OCI-LY7 (cell line): ENCODE data around the gene TAF1L. TPM values are rescaled to one million over a fixed set of nuclear protein-coding genes. Genes with fewer than 3 reads are reported as not detected.
"Not testable (repeated sequence)": the region's sequence is repeated elsewhere in the genome, so short reads cannot be mapped to it uniquely, and the experiment has no call there.

Source experiments
- BruUV-seq: library from RNA; stranded (reverse); fragments of 400-500 nt; replicated peaks from 2 replicates; lab custom pipeline; 2021; lab: Mats Ljungman, UMichigan
- CTCF ChIA-PET: fragments of 300-600 bp; sonication (Branson Sonifier 250); formaldehyde crosslinking; loops from one replicate; lab custom pipeline; 2022; ENCODE audit warnings: antibody characterized with exemption; ENCODE audit not compliant: unreplicated experiment; lab: Charles Lee
- POLR2A ChIA-PET: fragments of 300-600 bp; sonication (Branson Sonifier 250); formaldehyde crosslinking; loops from one replicate; lab custom pipeline; 2022; ENCODE audit warnings: antibody characterized with exemption; lab: Charles Lee
- DNase-seq: peaks from one replicate; pipeline ENCODE4 v3.0.0-alpha.2; 2015; ENCODE audit warnings: low spot score
- H2AFZ ChIP-seq: fragments of 200-600 bp; sonication (generic), shearing (Covaris generic); 2 replicates; pipeline ENCODE4 v1.6.1; 2014; ENCODE audit warnings: mild to moderate bottlenecking, antibody characterized with exemption, low read length, moderate library complexity
- H3K27ac ChIP-seq: fragments of 200-600 bp; sonication (generic); 2 replicates; pipeline ENCODE4 v1.5.1; 2014; ENCODE audit warnings: mixed run types, low read depth, mild to moderate bottlenecking, moderate library complexity, low read length, inconsistent platforms; ENCODE audit not compliant: poor library complexity, severe bottlenecking
- H3K36me3 ChIP-seq: fragments of 200-600 bp; sonication (generic); 2 replicates; pipeline ENCODE4 v1.6.1; 2014; ENCODE audit warnings: mild to moderate bottlenecking, antibody characterized with exemption, low read length, moderate library complexity, mixed read lengths; ENCODE audit not compliant: insufficient read depth
- H3K4me1 ChIP-seq: fragments of 200-600 bp; sonication (generic); 2 replicates; pipeline ENCODE4 v1.5.1; 2014; ENCODE audit warnings: mild to moderate bottlenecking, low read length; ENCODE audit not compliant: insufficient read depth, poor library complexity, severe bottlenecking
- H3K4me2 ChIP-seq: fragments of 200-600 bp; sonication (generic); 2 replicates; pipeline ENCODE4 v1.6.1; 2014; ENCODE audit warnings: mild to moderate bottlenecking, low read length
- H3K4me3 ChIP-seq: fragments of 200-600 bp; sonication (generic); 2 replicates; pipeline ENCODE4 v1.5.1; 2014; ENCODE audit warnings: mild to moderate bottlenecking, low read depth, low read length; ENCODE audit not compliant: poor library complexity, severe bottlenecking
- H3K79me2 ChIP-seq: fragments of 200-600 bp; sonication (generic); 2 replicates; pipeline ENCODE4 v1.6.1; 2016; ENCODE audit warnings: low read depth, mild to moderate bottlenecking, low read length, moderate library complexity, mixed read lengths; ENCODE audit not compliant: insufficient read depth
- H3K9me2 ChIP-seq: fragments of 200-600 bp; sonication (generic); 2 replicates; pipeline ENCODE4 v1.6.1; 2016; ENCODE audit warnings: mild to moderate bottlenecking, low read length, mixed read lengths; ENCODE audit not compliant: insufficient read depth
- H3K9me3 ChIP-seq: fragments of 200-600 bp; sonication (generic); 2 replicates; pipeline ENCODE4 v1.6.1; 2014; ENCODE audit warnings: mild to moderate bottlenecking, mixed run types, low read length, mixed read lengths
- H4K20me1 ChIP-seq: fragments of 200-600 bp; sonication (generic); 2 replicates; pipeline ENCODE4 v1.6.1; 2014; ENCODE audit warnings: mild to moderate bottlenecking, antibody characterized with exemption, low read length, moderate library complexity, mixed read lengths; ENCODE audit not compliant: insufficient read depth
- EZH2phosphoT487 ChIP-seq: fragments of 200-600 bp; sonication (generic); IDR thresholded peaks from 2 replicates; pipeline ENCODE4 v1.6.1; 2018; ENCODE audit warnings: low read depth, borderline replicate concordance, mild to moderate bottlenecking, mixed run types, antibody characterized with exemption, low read length, moderate library complexity, mixed read lengths
- intact Hi-C: fragments of 100-400 bp; cut with micrococcal nuclease; formaldehyde crosslinking; loops from one replicate; pipeline ENCODE4 v1.10.0; 2022; ENCODE audit not compliant: unreplicated experiment
- total RNA-seq, 2 experiments: library from RNA; depleted of rRNA in 1 of 2; stranded (reverse); fragments of >200 nt in 1 of 2; shearing (Covaris generic) in 1 of 2; gene quantifications; 2 replicates each; pipeline ENCODE4 v1.2.3, GENCODE V29; 2014 to 2022
- TF ChIP-seq, protein P1 (sequence below): fragments of 200-600 bp; sonication (generic); conservative IDR thresholded peaks from 2 replicates; pipeline ENCODE4 v1.5.1; 2014; ENCODE audit warnings: mild to moderate bottlenecking, antibody characterized with exemption, low read length, moderate library complexity, mixed read lengths

The TAF1L gene
- total RNA-seq, 2 experiments from 2014 or later, result 0.06 TPM; not detected in 1

DNA sequence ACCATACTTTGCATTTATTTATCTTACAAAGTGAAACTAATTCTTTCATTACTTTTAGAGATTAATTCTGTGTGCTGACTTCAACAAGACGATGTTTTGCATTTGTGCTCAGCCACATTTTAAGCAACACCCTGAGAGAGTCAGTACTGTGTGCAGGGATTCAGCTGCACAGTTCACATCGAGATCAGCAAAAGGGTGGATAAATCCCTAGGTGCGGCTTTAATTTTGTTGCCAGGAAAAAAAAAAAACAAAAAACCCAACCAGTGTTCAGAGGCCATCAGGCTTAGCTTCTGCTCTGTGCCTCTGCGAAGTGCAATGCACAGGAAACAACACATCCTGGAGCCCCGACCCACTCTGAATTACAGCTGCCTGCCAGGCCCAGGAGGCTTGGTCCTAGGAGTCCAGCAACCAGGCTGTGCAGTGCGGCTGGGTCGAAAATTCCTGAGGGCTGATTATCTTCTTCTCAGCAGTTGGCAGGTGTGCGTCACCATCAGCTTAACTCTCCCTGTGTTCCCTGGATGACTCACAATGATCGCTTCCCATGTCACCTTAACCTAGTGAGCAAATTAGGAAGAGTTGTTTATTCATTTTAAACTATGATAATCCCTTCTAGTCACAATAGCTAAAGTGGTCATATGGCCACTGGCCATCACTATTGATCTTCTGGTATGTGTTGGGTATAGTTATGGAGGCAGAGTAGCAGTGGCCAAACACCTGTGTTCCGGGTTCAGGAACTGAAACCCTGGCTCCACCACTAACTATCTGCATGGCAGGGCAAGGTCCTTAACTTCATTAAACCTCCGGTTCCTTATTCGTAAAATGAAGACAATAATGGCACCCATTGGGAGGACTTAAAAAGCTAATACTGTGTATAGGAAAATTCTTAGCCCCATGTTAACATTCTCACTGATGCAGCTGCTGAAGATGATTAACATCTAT is 31.3 kb downstream of the TAF1L start:
- intact Hi-C loops, result loop anchor here (2.0 kb wide), 1 partner anchor 53 kb away; no protein-coding TSS in a partner anchor
- Histone ChIP-seq H3K4me3 (peak overlapping the region; percentile 50), H4K20me1 (no peaks in the 10 kb centered on the region), H2AFZ (peak overlapping the region; percentile 97), H3K79me2 (no peaks in the 10 kb centered on the region), H3K9me2 (no peaks in the 10 kb centered on the region), H3K36me3 (no peaks in the 10 kb centered on the region), H3K4me2 (peak overlapping the region; percentile 69), H3K27ac (peak overlapping the region; percentile 64), H3K4me1 (peaks cover 46% of the 10 kb centered on the region), H3K9me3 (peaks cover 8% of the 10 kb centered on the region; the same call in 1 of the 2 replicates)
- peak; percentile 85 for DNase-seq
- ChIA-PET POLR2A (interaction anchor here (0.7 to 3.3 kb wide), 12 partner anchors 10 to 396 kb away, joined by 3 to 15 read pairs (median 4); partner anchors contain the start of gene NDUFB6), CTCF (interaction anchor here (1.1 kb wide), 2 partner anchors 15 to 23 kb away, joined by 3 to 4 read pairs; no protein-coding TSS in a partner anchor)
- BruUV-seq, result no TSS peak
- TF ChIP-seq, protein P1, sequence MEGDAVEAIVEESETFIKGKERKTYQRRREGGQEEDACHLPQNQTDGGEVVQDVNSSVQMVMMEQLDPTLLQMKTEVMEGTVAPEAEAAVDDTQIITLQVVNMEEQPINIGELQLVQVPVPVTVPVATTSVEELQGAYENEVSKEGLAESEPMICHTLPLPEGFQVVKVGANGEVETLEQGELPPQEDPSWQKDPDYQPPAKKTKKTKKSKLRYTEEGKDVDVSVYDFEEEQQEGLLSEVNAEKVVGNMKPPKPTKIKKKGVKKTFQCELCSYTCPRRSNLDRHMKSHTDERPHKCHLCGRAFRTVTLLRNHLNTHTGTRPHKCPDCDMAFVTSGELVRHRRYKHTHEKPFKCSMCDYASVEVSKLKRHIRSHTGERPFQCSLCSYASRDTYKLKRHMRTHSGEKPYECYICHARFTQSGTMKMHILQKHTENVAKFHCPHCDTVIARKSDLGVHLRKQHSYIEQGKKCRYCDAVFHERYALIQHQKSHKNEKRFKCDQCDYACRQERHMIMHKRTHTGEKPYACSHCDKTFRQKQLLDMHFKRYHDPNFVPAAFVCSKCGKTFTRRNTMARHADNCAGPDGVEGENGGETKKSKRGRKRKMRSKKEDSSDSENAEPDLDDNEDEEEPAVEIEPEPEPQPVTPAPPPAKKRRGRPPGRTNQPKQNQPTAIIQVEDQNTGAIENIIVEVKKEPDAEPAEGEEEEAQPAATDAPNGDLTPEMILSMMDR, result no peak
- TF ChIP-seq EZH2phosphoT487, result no peak

DNA sequence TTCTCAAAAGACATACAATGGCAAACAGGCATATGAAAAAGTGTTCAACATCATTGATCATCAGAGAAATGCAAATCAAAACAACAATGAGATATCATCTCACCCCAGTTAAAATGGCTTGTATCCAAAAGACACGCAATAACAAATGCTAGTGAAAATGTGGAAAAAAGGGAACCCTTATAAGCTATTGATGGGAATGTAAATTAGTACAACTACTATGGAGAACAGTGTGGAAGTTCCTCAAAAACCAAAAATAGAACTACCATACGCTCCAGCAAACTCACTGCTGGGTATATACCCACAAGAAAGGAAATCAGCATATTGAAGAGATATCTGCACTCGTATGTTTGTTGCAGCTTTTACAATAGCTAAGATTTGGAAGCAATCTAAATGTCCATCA is 36.4 kb downstream of the TAF1L start:
- intact Hi-C loops, BruUV-seq, H3K27ac ChIP-seq, H2AFZ ChIP-seq, H3K4me2 ChIP-seq, DNase-seq, H4K20me1 ChIP-seq, H3K79me2 ChIP-seq, H3K9me2 ChIP-seq, H3K4me3 ChIP-seq, H3K9me3 ChIP-seq, H3K36me3 ChIP-seq: not testable (repeated sequence)
- ChIA-PET CTCF (interaction anchor here (0.8 kb wide), 1 partner anchor 18 kb away, joined by 3 read pairs; no protein-coding TSS in a partner anchor), POLR2A (interaction anchor here (0.7 to 0.9 kb wide), 2 partner anchors 9 to 501 kb away, joined by 3 to 5 read pairs; no protein-coding TSS in a partner anchor)
- peaks cover 34% of the 10 kb centered on the region for H3K4me1 ChIP-seq

DNA sequence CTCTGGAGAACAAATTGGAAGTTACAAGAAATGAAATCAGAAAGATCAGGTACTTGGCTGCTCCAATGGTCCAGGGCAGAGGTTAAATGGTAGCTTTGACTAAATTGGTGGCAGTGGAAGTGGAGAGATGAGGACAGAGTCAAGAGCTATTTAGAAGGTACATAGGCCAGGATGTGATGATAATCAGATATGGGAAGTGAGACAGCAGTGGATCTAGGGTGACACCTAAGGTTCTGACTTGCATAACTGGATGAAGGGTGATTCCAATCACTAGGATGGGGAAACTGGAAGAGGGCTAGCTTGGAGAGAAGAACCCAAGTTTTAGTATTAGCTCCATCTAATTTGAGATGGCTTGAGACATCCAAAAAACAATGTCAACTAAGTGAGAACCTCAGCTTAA is 38.5 kb downstream of the TAF1L start:
- TF ChIP-seq, protein P1, result no peak
- no peak for TF ChIP-seq EZH2phosphoT487
- CTCF ChIA-PET, result no interaction called here
- no peak overlapping the region for H3K4me2 ChIP-seq
- BruUV-seq, result no TSS peak
- no peaks in the 10 kb centered on the region for H3K79me2 ChIP-seq
- POLR2A ChIA-PET, result interaction anchor here (0.6 kb wide), 1 partner anchor 282 kb away, joined by 3 read pairs; no protein-coding TSS in a partner anchor
- no peaks in the 10 kb centered on the region for H3K36me3 ChIP-seq
- no peaks in the 10 kb centered on the region for H3K9me2 ChIP-seq
- no peak overlapping the region for H3K27ac ChIP-seq
- intact Hi-C loops, result no loop called here
- peaks cover 13% of the 10 kb centered on the region for H3K4me1 ChIP-seq
- H3K9me3 ChIP-seq, result no peaks in the 10 kb centered on the region
- H3K4me3 ChIP-seq, result no peak overlapping the region
- no peak for DNase-seq
- H4K20me1 ChIP-seq, result no peaks in the 10 kb centered on the region
- H2AFZ ChIP-seq, result no peak overlapping the region
